Stomach (tissue), 4 donors: Measurements from ENCODE around the gene SETD9.

Experiments used
- CTCF ChIP-seq, 7 experiments: fragments of 450-650 bp in 4 of 7; fragments of 200-600 bp in 3 of 7; sonication (generic) in 3 of 7; IDR thresholded peaks; one replicate each; pipeline ENCODE4 v1.5.1; 2016 to 2019; ENCODE audit warnings: antibody characterized with exemption in 7 of 7, control low read depth in 2 of 7, mild to moderate bottlenecking in 1 of 7
- EP300 ChIP-seq: sonication (generic); formaldehyde crosslinking; IDR thresholded peaks from one replicate; pipeline ENCODE4 v1.6.1; 2017; ENCODE audit warnings: antibody characterized with exemption
- POLR2A ChIP-seq, 4 donors: fragments of 450-650 bp; IDR thresholded peaks; one replicate each; pipeline ENCODE4 v1.6.1; 2016; ENCODE audit warnings: antibody characterized with exemption in 4 of 4, control low read depth in 2 of 4, mild to moderate bottlenecking in 1 of 4, moderate library complexity in 1 of 4
- POLR2AphosphoS5 ChIP-seq, 3 donors: sonication (generic); formaldehyde crosslinking; IDR thresholded peaks; one replicate each; pipeline ENCODE4 v1.6.1; 2016; ENCODE audit warnings: antibody characterized with exemption in 3 of 3

- TF ChIP-seq CTCF (IDR thresholded peaks at IDR 0.05), result no peak
- TF ChIP-seq POLR2A (IDR thresholded peaks at IDR 0.05), result no peak
- no peak for TF ChIP-seq EP300
- TF ChIP-seq POLR2AphosphoS5 (IDR thresholded peaks at IDR 0.05), result peak in 1 of 3 donors; percentile 7
Observed at GRCh38 chr5:56910210-56910965, 992 bp downstream of the SETD9 start.
